ENCODE data around the gene USP11.

DNA sequence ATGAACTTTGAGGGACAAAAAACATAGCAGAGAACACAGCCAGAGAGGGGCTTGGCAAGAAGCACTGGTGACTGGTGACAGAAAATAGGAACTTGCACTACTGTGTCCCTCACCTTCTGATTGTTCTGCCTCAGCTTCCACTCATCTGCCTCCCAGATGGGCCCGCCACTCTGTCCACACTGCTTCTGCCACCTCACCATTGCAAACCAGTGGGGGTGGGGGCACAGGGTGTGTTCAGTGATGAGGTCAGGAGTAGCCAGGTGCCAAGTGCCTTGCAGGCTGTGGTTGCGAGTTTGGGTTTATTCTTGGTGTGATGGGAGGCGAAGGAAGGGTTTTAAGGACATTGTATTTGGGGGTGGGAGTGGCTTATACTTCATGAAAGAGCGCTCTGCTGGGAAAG, 48.3 kb upstream of the USP11 start:
- TF ChIP-seq, protein P1, sequence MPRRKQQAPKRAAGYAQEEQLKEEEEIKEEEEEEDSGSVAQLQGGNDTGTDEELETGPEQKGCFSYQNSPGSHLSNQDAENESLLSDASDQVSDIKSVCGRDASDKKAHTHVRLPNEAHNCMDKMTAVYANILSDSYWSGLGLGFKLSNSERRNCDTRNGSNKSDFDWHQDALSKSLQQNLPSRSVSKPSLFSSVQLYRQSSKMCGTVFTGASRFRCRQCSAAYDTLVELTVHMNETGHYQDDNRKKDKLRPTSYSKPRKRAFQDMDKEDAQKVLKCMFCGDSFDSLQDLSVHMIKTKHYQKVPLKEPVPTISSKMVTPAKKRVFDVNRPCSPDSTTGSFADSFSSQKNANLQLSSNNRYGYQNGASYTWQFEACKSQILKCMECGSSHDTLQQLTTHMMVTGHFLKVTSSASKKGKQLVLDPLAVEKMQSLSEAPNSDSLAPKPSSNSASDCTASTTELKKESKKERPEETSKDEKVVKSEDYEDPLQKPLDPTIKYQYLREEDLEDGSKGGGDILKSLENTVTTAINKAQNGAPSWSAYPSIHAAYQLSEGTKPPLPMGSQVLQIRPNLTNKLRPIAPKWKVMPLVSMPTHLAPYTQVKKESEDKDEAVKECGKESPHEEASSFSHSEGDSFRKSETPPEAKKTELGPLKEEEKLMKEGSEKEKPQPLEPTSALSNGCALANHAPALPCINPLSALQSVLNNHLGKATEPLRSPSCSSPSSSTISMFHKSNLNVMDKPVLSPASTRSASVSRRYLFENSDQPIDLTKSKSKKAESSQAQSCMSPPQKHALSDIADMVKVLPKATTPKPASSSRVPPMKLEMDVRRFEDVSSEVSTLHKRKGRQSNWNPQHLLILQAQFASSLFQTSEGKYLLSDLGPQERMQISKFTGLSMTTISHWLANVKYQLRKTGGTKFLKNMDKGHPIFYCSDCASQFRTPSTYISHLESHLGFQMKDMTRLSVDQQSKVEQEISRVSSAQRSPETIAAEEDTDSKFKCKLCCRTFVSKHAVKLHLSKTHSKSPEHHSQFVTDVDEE (CRISPR knock-in tag; IDR thresholded peaks at IDR 0.05), result no peak
- no peak for TF ChIP-seq ZNF70 (CRISPR knock-in tag; IDR thresholded peaks at IDR 0.05)
- no peak for TF ChIP-seq ZFP3 (CRISPR knock-in tag; IDR thresholded peaks at IDR 0.05)
- TF ChIP-seq PATZ1 (CRISPR knock-in tag; IDR thresholded peaks at IDR 0.05; ENCODE audit: borderline replicate concordance), result no peak
- TF ChIP-seq, protein P2, sequence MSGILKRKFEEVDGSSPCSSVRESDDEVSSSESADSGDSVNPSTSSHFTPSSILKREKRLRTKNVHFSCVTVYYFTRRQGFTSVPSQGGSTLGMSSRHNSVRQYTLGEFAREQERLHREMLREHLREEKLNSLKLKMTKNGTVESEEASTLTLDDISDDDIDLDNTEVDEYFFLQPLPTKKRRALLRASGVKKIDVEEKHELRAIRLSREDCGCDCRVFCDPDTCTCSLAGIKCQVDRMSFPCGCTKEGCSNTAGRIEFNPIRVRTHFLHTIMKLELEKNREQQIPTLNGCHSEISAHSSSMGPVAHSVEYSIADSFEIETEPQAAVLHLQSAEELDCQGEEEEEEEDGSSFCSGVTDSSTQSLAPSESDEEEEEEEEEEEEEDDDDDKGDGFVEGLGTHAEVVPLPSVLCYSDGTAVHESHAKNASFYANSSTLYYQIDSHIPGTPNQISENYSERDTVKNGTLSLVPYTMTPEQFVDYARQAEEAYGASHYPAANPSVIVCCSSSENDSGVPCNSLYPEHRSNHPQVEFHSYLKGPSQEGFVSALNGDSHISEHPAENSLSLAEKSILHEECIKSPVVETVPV (CRISPR knock-in tag; IDR thresholded peaks at IDR 0.05), result no peak
- no peak for TF ChIP-seq ZFP30 (CRISPR knock-in tag; IDR thresholded peaks at IDR 0.05)
- no peak for TF ChIP-seq SNAI2 (CRISPR knock-in tag; IDR thresholded peaks at IDR 0.05)
- no peak for TF ChIP-seq ISL1 (CRISPR knock-in tag; IDR thresholded peaks at IDR 0.05)
- TF ChIP-seq ARNTL (CRISPR knock-in tag; IDR thresholded peaks at IDR 0.05; ENCODE audit: borderline replicate concordance, low read depth), result no peak
- no peak for TF ChIP-seq ZNF8 (CRISPR knock-in tag; IDR thresholded peaks at IDR 0.05)

Data from SK-N-SH treated with all-trans-retinoic acid at 6 μM for 48 hours (cell line).